MM.1S (cell line): ENCODE measurements around the gene MRPL19.

Experiments
- DNase-seq: peaks from one replicate; pipeline ENCODE4 v3.0.0-alpha.2; 2015
- H2AFZ ChIP-seq: fragments of 300-600 bp; sonication (generic); 2 replicates; pipeline ENCODE4 v1.6.0; 2016; ENCODE audit warnings: antibody characterized with exemption, low read length
- H3F3A ChIP-seq: fragments of 300-600 bp; sonication (generic); 2 replicates; pipeline ENCODE4 v1.6.1; 2016; ENCODE audit warnings: mild to moderate bottlenecking, antibody characterized with exemption, low read length, moderate library complexity, mixed read lengths; ENCODE audit not compliant: insufficient read depth
- H3K27ac ChIP-seq: fragments of 300-600 bp; sonication (generic); 2 replicates; pipeline ENCODE4 v1.5.1; 2016; ENCODE audit warnings: mild to moderate bottlenecking, low read length
- H3K27me3 ChIP-seq: fragments of 300-600 bp; sonication (generic); replicated peaks from 2 replicates; pipeline ENCODE4 v1.6.0; 2016; ENCODE audit warnings: low read length; ENCODE audit not compliant: insufficient read depth
- H3K36me3 ChIP-seq: fragments of 300-600 bp; sonication (generic); replicated peaks from 2 replicates; pipeline ENCODE4 v1.6.1; 2016; ENCODE audit warnings: mild to moderate bottlenecking, low read length, mixed read lengths; ENCODE audit not compliant: insufficient read depth
- H3K4me1 ChIP-seq: fragments of 300-600 bp; sonication (generic); 2 replicates; pipeline ENCODE4 v1.6.1; 2016; ENCODE audit warnings: low read length, mixed read lengths
- H3K4me2 ChIP-seq: fragments of 300-600 bp; sonication (generic); 2 replicates; pipeline ENCODE4 v1.6.0; 2016; ENCODE audit warnings: low read depth, low read length
- H3K4me3 ChIP-seq: fragments of 300-600 bp; sonication (generic); 2 replicates; pipeline ENCODE4 v1.5.1; 2016; ENCODE audit warnings: low read length, mixed read lengths
- H3K79me2 ChIP-seq: fragments of 300-600 bp; sonication (generic); 2 replicates; pipeline ENCODE4 v1.6.1; 2016; ENCODE audit warnings: mixed run types, low read length, mixed read lengths
- H3K9ac ChIP-seq: fragments of 300-600 bp; sonication (generic); 2 replicates; pipeline ENCODE4 v1.6.1; 2016; ENCODE audit warnings: low read length, mixed read lengths
- H3K9me2 ChIP-seq: fragments of 300-600 bp; sonication (generic); replicated peaks from 2 replicates; pipeline ENCODE4 v1.6.1; 2016; ENCODE audit warnings: mild to moderate bottlenecking, low read length, mixed read lengths; ENCODE audit not compliant: insufficient read depth
- H3K9me3 ChIP-seq: fragments of 300-600 bp; sonication (generic); replicated peaks from 2 replicates; pipeline ENCODE4 v1.6.1; 2016; ENCODE audit warnings: mild to moderate bottlenecking, low read length, mixed read lengths; ENCODE audit not compliant: insufficient read depth
- H4K20me1 ChIP-seq: fragments of 300-600 bp; sonication (generic); 2 replicates; pipeline ENCODE4 v1.6.1; 2016; ENCODE audit warnings: mild to moderate bottlenecking, low read length, moderate library complexity, mixed read lengths; ENCODE audit not compliant: insufficient read depth
- EZH2 ChIP-seq: fragments of 300-600 bp; sonication (generic); optimal IDR thresholded peaks from 2 replicates; pipeline ENCODE3; 2017; ENCODE audit warnings: low read depth, mild to moderate bottlenecking, antibody characterized with exemption, low read length, mixed read lengths
- EZH2phosphoT487 ChIP-seq: fragments of 300-600 bp; sonication (generic); IDR thresholded peaks from 2 replicates; pipeline ENCODE4 v1.6.1; 2018; ENCODE audit warnings: antibody characterized with exemption, low read length
- TF ChIP-seq, protein P1 (sequence below): fragments of 300-600 bp; sonication (generic); IDR thresholded peaks from 2 replicates; pipeline ENCODE4 v1.5.1; 2016; ENCODE audit warnings: antibody characterized with exemption, low read length, mixed read lengths

The MRPL19 gene

DNA sequence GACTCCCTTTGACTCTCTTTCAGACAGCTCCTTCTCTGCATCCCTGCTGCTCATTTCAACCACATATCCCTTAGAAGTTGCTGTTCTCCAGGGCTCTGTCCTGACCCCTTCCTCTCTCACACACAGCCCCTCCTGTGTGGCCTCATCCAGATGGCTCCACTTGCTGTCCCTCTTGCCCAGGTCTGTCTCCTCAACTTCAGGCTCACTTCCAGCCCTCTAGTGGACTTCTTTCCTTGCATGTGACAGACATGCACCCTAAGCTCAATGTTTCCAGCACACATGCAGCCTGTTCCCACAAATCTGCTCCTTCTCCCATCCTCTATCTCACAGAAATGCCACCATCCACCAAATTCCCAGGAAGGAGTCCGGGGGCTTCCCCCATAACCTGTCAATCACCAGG lies 9.0 kb upstream of the MRPL19 start:
- H3K79me2 ChIP-seq: no peaks in the 10 kb centered on the region
- no peaks in the 10 kb centered on the region for H4K20me1 ChIP-seq
- DNase-seq: no peak
- H3K4me2 ChIP-seq: no peak overlapping the region
- no peaks in the 10 kb centered on the region for H3K27me3 ChIP-seq
- H3K4me1 ChIP-seq: no peaks in the 10 kb centered on the region
- H3K4me3 ChIP-seq: no peak overlapping the region
- H2AFZ ChIP-seq: no peak overlapping the region
- TF ChIP-seq EZH2phosphoT487: no peak
- no peak for TF ChIP-seq EZH2
- TF ChIP-seq, protein P1, sequence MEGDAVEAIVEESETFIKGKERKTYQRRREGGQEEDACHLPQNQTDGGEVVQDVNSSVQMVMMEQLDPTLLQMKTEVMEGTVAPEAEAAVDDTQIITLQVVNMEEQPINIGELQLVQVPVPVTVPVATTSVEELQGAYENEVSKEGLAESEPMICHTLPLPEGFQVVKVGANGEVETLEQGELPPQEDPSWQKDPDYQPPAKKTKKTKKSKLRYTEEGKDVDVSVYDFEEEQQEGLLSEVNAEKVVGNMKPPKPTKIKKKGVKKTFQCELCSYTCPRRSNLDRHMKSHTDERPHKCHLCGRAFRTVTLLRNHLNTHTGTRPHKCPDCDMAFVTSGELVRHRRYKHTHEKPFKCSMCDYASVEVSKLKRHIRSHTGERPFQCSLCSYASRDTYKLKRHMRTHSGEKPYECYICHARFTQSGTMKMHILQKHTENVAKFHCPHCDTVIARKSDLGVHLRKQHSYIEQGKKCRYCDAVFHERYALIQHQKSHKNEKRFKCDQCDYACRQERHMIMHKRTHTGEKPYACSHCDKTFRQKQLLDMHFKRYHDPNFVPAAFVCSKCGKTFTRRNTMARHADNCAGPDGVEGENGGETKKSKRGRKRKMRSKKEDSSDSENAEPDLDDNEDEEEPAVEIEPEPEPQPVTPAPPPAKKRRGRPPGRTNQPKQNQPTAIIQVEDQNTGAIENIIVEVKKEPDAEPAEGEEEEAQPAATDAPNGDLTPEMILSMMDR: no peak
- H3K9ac ChIP-seq: no peak overlapping the region
- H3K9me2 ChIP-seq: no peaks in the 10 kb centered on the region
- no peaks in the 10 kb centered on the region for H3K36me3 ChIP-seq
- no peaks in the 10 kb centered on the region for H3F3A ChIP-seq
- H3K9me3 ChIP-seq: no peaks in the 10 kb centered on the region
- H3K27ac ChIP-seq: no peak overlapping the region

DNA sequence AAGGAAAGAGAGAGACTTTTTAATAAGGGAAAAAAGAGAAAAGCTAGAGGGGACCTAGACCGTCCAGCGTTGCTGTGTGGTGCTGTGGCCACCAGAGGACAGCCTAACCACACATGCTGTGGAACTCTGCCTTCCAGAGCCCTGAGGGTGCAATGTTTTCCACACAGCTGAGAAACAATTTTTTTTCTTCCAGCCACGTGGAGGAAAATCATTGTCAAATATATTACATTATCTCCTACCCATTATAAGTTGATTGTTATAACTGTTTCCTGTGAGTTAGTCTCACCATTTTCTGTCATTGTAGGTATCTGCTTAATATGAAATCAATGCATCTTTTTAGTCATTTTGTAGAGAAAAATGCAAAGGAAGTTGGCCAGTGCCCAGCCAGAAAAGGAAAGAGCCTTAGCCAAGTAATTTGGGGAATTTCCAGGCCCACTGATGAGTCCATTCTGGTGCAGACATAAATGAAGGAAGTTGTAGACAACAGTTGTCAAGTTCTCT lies 5.9 kb upstream of the MRPL19 start:
- Histone ChIP-seq H2AFZ (no peak overlapping the region), H3K4me2 (no peak overlapping the region), H3K27ac (no peak overlapping the region), H3K9me3 (no peaks in the 10 kb centered on the region), H3K9ac (no peak overlapping the region), H3K4me3 (no peak overlapping the region), H3K9me2 (no peaks in the 10 kb centered on the region), H3K4me1 (no peaks in the 10 kb centered on the region), H3K27me3 (no peaks in the 10 kb centered on the region), H3K79me2 (no peaks in the 10 kb centered on the region), H3K36me3 (no peaks in the 10 kb centered on the region), H3F3A (no peaks in the 10 kb centered on the region), H4K20me1 (no peaks in the 10 kb centered on the region)
- no peak for TF ChIP-seq EZH2
- TF ChIP-seq, protein P1: peak; percentile 98
- DNase-seq: peak; percentile 47

GRCh38 chr2:75641587-75641986 lies 5.0 kb upstream of the MRPL19 start:
- Histone ChIP-seq H3K9me3 (no peaks in the 10 kb centered on the region), H3K4me1 (no peaks in the 10 kb centered on the region; the same call in 1 of the 2 replicates), H4K20me1 (no peaks in the 10 kb centered on the region), H3K9me2 (no peaks in the 10 kb centered on the region), H3K27ac (no peak overlapping the region), H3K27me3 (no peaks in the 10 kb centered on the region), H3K79me2 (peaks cover 4% of the 10 kb centered on the region; the same call in 1 of the 2 replicates), H2AFZ (no peak overlapping the region), H3K4me2 (no peak overlapping the region), H3K9ac (no peak overlapping the region), H3K36me3 (no peaks in the 10 kb centered on the region), H3F3A (no peaks in the 10 kb centered on the region), H3K4me3 (no peak overlapping the region)
- DNase-seq: no peak
- TF ChIP-seq, protein P1: no peak
- TF ChIP-seq EZH2phosphoT487 (no peak), EZH2 (no peak)
